Neural crest cell (in vitro differentiated cells): Measurements from ENCODE around the gene HAPLN2. TPM values are rescaled to one million over a fixed set of nuclear protein-coding genes. Genes with fewer than 3 reads are reported as not detected.

ENCODE experiments used
- DNase-seq: peaks from one replicate; pipeline ENCODE4 v3.0.0; 2021; ENCODE audit warnings: low read depth, mixed read lengths, low spot score
- H3K27ac Mint-ChIP-seq: one replicate; pipeline ENCODE4 v1.8.0; 2021; ENCODE audit warnings: mild to moderate bottlenecking, mixed read lengths; ENCODE audit not compliant: unreplicated experiment
- H3K27me3 Mint-ChIP-seq: 2 replicates; pipeline ENCODE4 v1.8.0; 2021; ENCODE audit warnings: low read depth, mild to moderate bottlenecking, mixed read lengths
- H3K36me3 Mint-ChIP-seq: 2 replicates; pipeline ENCODE4 v1.8.0; 2021; ENCODE audit warnings: low read depth, mild to moderate bottlenecking, mixed read lengths
- H3K4me1 Mint-ChIP-seq: 2 replicates; pipeline ENCODE4 v1.8.0; 2021; ENCODE audit warnings: mixed read lengths
- H3K4me3 Mint-ChIP-seq: one replicate; pipeline ENCODE4 v1.8.0; 2021; ENCODE audit warnings: mild to moderate bottlenecking, mixed read lengths
- H3K9me3 Mint-ChIP-seq: 2 replicates; pipeline ENCODE4 v1.8.0; 2021; ENCODE audit warnings: mixed read lengths
- long read RNA-seq: library from polyadenylated mRNA; unstranded; transcript quantifications from one replicate; pipeline ENCODE4 v2.0.0, GENCODE V29; 2020
- total RNA-seq: library from RNA; stranded (reverse); gene quantifications from 2 replicates; pipeline ENCODE4 v1.2.1, GENCODE V29; 2021
- TF ChIP-seq, protein P1 (sequence below): fragments of 200-600 bp; sonication (generic); conservative IDR thresholded peaks from 2 replicates; pipeline ENCODE4 v1.5.0; 2021; ENCODE audit warnings: antibody characterized with exemption, mild to moderate bottlenecking

HAPLN2 gene
- total RNA-seq, result 0.70 and 0.91 TPM in 2 replicates
- long read RNA-seq, result 0 reads

DNA sequence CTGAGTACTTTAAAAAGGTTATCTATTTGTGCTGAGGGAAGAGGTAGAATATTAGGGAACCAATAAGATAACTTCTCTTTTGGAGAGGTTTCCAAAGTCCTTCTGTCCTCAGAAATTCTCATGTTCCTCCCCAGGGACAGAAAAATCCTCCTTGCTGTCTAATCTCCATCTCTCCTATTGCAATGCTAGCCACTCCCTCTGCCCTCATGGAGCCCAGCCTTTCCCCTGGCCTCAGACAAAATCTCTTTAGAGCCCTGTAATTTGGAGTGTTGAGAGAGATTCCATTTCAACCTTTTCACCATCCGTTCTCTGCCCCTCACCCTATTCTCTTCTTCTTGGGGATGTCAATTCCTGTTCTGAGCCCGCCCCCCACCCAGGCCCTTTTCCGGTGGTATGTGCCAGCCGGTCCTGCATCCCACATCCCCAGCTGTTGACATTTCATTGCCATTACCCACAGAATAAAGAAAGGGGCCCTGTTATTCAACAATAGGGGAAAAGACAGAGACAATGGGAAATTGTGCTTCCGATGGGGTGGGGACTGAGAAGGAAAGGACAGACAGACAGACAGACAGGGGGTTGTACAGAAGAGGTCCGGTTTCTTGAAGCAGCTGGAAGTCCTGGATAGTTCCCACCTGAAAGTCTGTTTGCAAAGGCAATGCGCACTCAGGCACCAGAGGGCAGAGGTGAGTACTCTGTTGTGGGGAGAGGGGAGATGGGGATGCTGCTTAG, at the start of gene HAPLN2:
TSS of gene HAPLN2 (plus strand) at position 563 of the 729 bp plus-strand sequence. CDS start 4,076 bp downstream, outside the sequence.
- peaks cover 65% of the 10 kb centered on the region for H3K27me3 Mint-ChIP-seq
- H3K4me1 Mint-ChIP-seq, result peaks cover 26% of the 10 kb centered on the region
- no peaks in the 10 kb centered on the region for H3K36me3 Mint-ChIP-seq
- no peak within 1 kb of the TSS for H3K4me3 Mint-ChIP-seq
- TF ChIP-seq, protein P1, sequence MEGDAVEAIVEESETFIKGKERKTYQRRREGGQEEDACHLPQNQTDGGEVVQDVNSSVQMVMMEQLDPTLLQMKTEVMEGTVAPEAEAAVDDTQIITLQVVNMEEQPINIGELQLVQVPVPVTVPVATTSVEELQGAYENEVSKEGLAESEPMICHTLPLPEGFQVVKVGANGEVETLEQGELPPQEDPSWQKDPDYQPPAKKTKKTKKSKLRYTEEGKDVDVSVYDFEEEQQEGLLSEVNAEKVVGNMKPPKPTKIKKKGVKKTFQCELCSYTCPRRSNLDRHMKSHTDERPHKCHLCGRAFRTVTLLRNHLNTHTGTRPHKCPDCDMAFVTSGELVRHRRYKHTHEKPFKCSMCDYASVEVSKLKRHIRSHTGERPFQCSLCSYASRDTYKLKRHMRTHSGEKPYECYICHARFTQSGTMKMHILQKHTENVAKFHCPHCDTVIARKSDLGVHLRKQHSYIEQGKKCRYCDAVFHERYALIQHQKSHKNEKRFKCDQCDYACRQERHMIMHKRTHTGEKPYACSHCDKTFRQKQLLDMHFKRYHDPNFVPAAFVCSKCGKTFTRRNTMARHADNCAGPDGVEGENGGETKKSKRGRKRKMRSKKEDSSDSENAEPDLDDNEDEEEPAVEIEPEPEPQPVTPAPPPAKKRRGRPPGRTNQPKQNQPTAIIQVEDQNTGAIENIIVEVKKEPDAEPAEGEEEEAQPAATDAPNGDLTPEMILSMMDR, result peak; percentile 53
- H3K9me3 Mint-ChIP-seq, result no peaks in the 10 kb centered on the region
- H3K27ac Mint-ChIP-seq, result no peak within 1 kb of the TSS
- peak; percentile 48 for DNase-seq

DNA sequence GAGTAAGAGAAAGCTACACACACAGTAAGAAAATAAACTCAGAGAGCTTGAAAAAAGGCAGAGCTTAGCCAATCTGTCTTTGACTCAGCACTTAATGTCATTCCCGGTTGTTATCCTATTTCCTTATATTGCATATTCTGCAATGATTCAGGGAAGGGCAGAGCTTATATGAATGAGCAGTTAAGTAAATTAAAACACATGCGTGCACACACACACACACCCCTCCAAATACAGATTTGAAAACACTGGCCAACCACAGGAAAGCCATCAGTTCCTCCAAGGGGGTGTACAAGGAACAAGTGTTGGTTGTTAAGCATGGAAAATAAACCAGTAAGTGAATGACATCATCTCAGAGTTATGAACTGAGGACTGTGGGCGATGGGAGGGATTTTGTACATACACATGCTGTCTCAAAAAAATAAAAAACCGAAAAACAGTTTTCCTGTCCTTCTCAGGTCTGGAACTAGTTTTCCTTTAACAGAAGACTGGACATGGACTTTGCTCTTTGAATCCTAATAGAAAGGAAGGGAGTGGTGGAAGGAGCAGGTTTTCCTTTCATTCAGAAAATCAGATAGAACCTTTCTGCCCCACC, 47.9 kb upstream of the HAPLN2 start:
- H3K9me3 Mint-ChIP-seq, result no peaks in the 10 kb centered on the region
- H3K4me3 Mint-ChIP-seq, result peak overlapping the region; percentile 97
- peak overlapping the region; percentile 96 for H3K27ac Mint-ChIP-seq
- TF ChIP-seq, protein P1, result no peak
- peaks cover 25% of the 10 kb centered on the region for H3K4me1 Mint-ChIP-seq
- DNase-seq, result no peak
- H3K27me3 Mint-ChIP-seq, result peaks cover 9% of the 10 kb centered on the region
- H3K36me3 Mint-ChIP-seq, result peaks cover 10% of the 10 kb centered on the region

DNA sequence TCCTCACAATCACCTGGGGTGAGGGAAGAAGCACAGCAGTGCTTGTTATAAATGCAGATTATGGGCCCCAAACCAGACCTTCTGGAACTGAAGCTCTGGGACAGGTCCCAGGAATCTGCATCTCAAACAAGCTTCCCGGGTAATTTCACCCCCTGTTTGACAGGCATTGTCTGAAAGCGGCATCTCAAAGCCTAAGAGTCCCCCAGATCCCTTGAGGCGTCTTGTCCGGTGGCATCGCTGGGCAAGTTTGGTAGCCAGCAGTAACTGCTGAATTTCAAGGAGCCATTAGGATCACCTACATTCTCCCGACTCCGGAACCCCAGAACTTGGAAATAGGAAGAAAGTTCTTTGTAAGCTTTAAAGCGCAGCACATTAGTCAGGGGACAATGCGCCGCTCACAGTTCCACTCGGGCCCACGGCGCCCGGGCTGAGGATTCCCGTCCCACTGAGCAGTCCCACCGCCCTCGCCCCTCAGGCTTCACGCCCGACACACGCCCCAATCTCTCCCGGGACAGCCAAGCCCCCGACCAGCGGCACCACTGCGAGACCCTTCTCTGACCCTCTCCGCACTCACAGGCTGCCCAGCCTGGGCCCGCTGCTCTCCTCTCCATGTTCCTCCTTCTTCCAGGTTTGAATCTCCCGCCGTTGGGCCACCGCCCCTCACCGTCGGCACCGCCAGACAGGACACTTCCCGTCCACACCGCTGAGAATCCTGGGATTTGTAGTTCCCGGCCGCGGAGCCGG, 47.1 kb upstream of the HAPLN2 start, which contains the start of gene IQGAP3:
TSS of gene IQGAP3 (minus strand) at position 647 of the 744 bp plus-strand sequence. CDS start at position 611, 36 bp downstream.
- DNase-seq, result peak; percentile 75
- no peaks in the 10 kb centered on the region for H3K9me3 Mint-ChIP-seq
- H3K27ac Mint-ChIP-seq, result peak within 1 kb of the TSS; percentile 96
- peaks cover 10% of the 10 kb centered on the region for H3K36me3 Mint-ChIP-seq
- peaks cover 25% of the 10 kb centered on the region for H3K4me1 Mint-ChIP-seq
- peaks cover 9% of the 10 kb centered on the region for H3K27me3 Mint-ChIP-seq
- H3K4me3 Mint-ChIP-seq, result peak within 1 kb of the TSS; percentile 97
- TF ChIP-seq, protein P1, result no peak

DNA sequence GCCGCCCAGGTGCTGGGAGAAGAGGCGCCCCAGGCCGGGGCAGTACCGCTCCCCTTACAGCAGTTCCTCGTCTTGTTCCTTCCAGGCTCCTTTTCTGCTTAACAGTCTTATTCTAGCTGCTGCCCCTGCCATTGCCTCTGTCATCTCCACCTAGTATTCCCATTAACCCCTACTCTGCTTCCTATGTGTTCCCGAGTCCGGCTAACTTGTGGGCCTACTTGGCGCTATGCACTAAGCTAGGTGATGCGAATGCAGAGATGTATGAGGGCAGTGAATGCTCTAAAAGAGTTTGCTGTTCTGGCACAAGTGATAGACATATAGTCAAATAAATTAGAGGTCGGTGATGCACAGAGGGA, 46.6 kb upstream of the HAPLN2 start:
- Mint-ChIP-seq H3K9me3 (no peaks in the 10 kb centered on the region), H3K4me1 (peaks cover 25% of the 10 kb centered on the region), H3K27me3 (peaks cover 9% of the 10 kb centered on the region), H3K27ac (peak overlapping the region; percentile 96), H3K4me3 (peak overlapping the region; percentile 97), H3K36me3 (peaks cover 10% of the 10 kb centered on the region)
- TF ChIP-seq, protein P1, result no peak
- no peak for DNase-seq

DNA sequence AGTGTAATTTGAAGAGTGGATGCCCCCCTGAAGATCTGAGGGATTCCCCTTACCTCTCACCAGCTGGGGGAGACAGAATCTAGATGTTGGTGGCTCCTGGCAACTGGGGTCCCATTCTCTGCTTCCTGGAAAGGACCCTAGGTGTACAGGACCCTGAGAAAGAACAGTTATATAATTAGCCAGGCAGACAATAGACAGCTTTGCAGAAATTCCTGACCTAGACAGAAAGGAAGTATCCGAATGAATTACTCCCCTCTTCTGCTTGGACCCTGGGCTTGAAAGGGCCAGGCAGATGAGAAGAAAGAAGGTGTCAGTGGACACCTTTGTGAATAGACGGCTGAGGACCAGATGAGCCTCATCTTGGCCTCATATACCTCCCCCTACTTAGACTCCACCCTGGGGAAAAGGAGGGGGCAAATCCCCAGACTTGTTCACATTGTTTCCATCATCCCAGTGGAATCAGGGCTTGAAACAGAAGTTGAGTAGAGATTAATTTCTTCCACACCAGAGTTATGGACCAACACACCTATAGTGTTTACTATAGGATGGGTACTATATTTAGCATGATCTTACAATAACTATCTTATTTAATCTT, 45.1 kb upstream of the HAPLN2 start:
- Mint-ChIP-seq H3K36me3 (peaks cover 5% of the 10 kb centered on the region), H3K9me3 (no peaks in the 10 kb centered on the region), H3K4me1 (peaks cover 30% of the 10 kb centered on the region), H3K27ac (no peak overlapping the region), H3K27me3 (peaks cover 9% of the 10 kb centered on the region), H3K4me3 (peak overlapping the region; percentile 7)
- DNase-seq, result no peak
- TF ChIP-seq, protein P1, result no peak
